BJ (cell line): ENCODE results near the gene ACKR1. TPM values are rescaled to one million over a fixed set of nuclear protein-coding genes. Genes with fewer than 3 reads are reported as not detected.

Source experiments
- CTCF ChIA-PET: fragments of 350-600 bp; formaldehyde crosslinking; extraction: SDS; loops from one replicate; lab custom pipeline; 2021; ENCODE audit warnings: antibody characterized with exemption, inconsistent platforms; lab: Yijun Ruan, JAX
- POLR2A ChIA-PET: fragments of 300-600 bp; sonication (Branson Sonifier 250); formaldehyde crosslinking; extraction: SDS; loops from one replicate; lab custom pipeline; 2021; ENCODE audit warnings: antibody characterized with exemption; lab: Charles Lee
- DNase-seq: peaks from one replicate; pipeline ENCODE4 v3.0.0-alpha.2; 2011; ENCODE audit warnings: low read depth
- H3K27me3 ChIP-seq: 2 replicates; pipeline ENCODE4 v1.6.0; 2011; ENCODE audit warnings: low read length; ENCODE audit not compliant: control insufficient read depth, insufficient read depth
- H3K36me3 ChIP-seq: 2 replicates; pipeline ENCODE4 v1.5.1; 2011; ENCODE audit warnings: low read length; ENCODE audit not compliant: control insufficient read depth, insufficient read depth
- H3K4me3 ChIP-seq: 2 replicates; pipeline ENCODE4 v1.5.1; 2011; ENCODE audit warnings: low read depth, mild to moderate bottlenecking, control low read depth, low read length
- polyA plus RNA-seq: library from polyadenylated mRNA; depleted of rRNA; stranded (reverse); fragments of >200 nt; gene quantifications from 2 replicates; pipeline ENCODE4 v1.2.3, GENCODE V29; 2011
- TF ChIP-seq, protein P1 (sequence below): IDR thresholded peaks from 2 replicates; pipeline ENCODE4 v1.5.1; 2011; ENCODE audit warnings: low read depth, mild to moderate bottlenecking, control low read depth, inconsistent platforms, low read length, moderate library complexity; ENCODE audit not compliant: insufficient read depth

ACKR1 gene
- polyA plus RNA-seq, 1 experiment, result not detected

- H3K27me3 ChIP-seq, result no peaks in the 10 kb centered on the region
- no peaks in the 10 kb centered on the region for H3K36me3 ChIP-seq
- DNase-seq, result no peak
- ChIA-PET POLR2A (no interaction called here), CTCF (interaction anchor here (0.7 kb wide), 1 partner anchor 612 kb away, joined by 3 read pairs; no protein-coding TSS in a partner anchor)
- H3K4me3 ChIP-seq, result no peak overlapping the region
- TF ChIP-seq, protein P1, sequence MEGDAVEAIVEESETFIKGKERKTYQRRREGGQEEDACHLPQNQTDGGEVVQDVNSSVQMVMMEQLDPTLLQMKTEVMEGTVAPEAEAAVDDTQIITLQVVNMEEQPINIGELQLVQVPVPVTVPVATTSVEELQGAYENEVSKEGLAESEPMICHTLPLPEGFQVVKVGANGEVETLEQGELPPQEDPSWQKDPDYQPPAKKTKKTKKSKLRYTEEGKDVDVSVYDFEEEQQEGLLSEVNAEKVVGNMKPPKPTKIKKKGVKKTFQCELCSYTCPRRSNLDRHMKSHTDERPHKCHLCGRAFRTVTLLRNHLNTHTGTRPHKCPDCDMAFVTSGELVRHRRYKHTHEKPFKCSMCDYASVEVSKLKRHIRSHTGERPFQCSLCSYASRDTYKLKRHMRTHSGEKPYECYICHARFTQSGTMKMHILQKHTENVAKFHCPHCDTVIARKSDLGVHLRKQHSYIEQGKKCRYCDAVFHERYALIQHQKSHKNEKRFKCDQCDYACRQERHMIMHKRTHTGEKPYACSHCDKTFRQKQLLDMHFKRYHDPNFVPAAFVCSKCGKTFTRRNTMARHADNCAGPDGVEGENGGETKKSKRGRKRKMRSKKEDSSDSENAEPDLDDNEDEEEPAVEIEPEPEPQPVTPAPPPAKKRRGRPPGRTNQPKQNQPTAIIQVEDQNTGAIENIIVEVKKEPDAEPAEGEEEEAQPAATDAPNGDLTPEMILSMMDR, result no peak
These were observed 24.2 kb upstream of the ACKR1 start for GRCh38 chr1:159180516-159180915.

GRCh38 chr1:159181328-159182024, 23.2 kb upstream of the ACKR1 start:
- ChIA-PET POLR2A (no interaction called here), CTCF (interaction anchor here (0.6 to 0.7 kb wide), 2 partner anchors 611 to 711 kb away, joined by 3 read pairs; no protein-coding TSS in a partner anchor)
- Histone ChIP-seq H3K27me3 (no peaks in the 10 kb centered on the region), H3K4me3 (no peak overlapping the region), H3K36me3 (no peaks in the 10 kb centered on the region)
- no peak for DNase-seq
- TF ChIP-seq, protein P1, result no peak

DNA sequence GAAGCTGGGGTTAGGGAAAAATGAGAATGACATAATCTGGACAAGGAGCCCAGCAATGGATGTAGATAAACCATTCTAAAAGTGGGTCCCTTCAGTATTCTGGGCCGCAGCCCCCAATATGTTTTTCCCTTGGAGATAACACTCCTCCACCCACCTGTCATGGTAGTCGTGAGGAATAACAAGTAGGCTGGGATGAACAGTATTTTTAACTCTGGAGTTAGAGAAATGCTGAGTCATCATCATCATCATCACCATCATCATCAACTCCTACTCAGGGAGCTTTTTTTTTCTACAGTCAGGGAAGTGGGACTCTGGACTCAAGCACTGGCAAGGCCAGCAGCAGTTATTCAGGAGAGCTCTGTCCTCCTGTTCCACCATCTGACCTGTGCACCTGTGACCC, 20.5 kb upstream of the ACKR1 start:
- TF ChIP-seq, protein P1, result no peak
- CTCF ChIA-PET, result interaction anchor here (0.6 to 2.3 kb wide), 4 partner anchors 12 to 29 kb away, joined by 3 to 7 read pairs (median 4); no protein-coding TSS in a partner anchor
- no peak overlapping the region for H3K4me3 ChIP-seq
- DNase-seq, result no peak
- POLR2A ChIA-PET, result no interaction called here
- no peaks in the 10 kb centered on the region for H3K36me3 ChIP-seq
- no peaks in the 10 kb centered on the region; the same call in 1 of the 2 replicates for H3K27me3 ChIP-seq

GRCh38 chr1:159185121-159185520, 19.6 kb upstream of the ACKR1 start:
- DNase-seq, result no peak
- TF ChIP-seq, protein P1, result no peak
- Histone ChIP-seq H3K36me3 (no peaks in the 10 kb centered on the region), H3K4me3 (no peak overlapping the region), H3K27me3 (no peaks in the 10 kb centered on the region; the same call in none of the 2 replicates)
- ChIA-PET CTCF (interaction anchor here (1.6 kb wide), 1 partner anchor 13 kb away, joined by 5 read pairs; no protein-coding TSS in a partner anchor), POLR2A (no interaction called here)

- Histone ChIP-seq H3K4me3 (no peak overlapping the region), H3K27me3 (no peaks in the 10 kb centered on the region; the same call in none of the 2 replicates), H3K36me3 (no peaks in the 10 kb centered on the region)
- CTCF ChIA-PET, result no interaction called here
- no peak for DNase-seq
- TF ChIP-seq, protein P1, result no peak
- POLR2A ChIA-PET, result no interaction called here
These were observed 17.6 kb upstream of the ACKR1 start for GRCh38 chr1:159187033-159187432.
